ENCODE measurements around the gene OLFML2B. TPM values are rescaled to one million over a fixed set of nuclear protein-coding genes. Genes with fewer than 3 reads are reported as not detected.

Gene OLFML2B
- total and polyA plus RNA-seq, 2 of the 13 experiments (the other 11 are each of a cell fraction or from before 2014, with no cell fraction given), result not detected

GRCh38 chr1:162069334-162070093, 45.8 kb upstream of the OLFML2B start, which contains the start of gene NOS1AP (continued):
- TF ChIP-seq ZFAT (CRISPR knock-in tag; conservative IDR thresholded peaks at IDR 0.05) (no peak), ZFY (CRISPR knock-in tag; IDR thresholded peaks at IDR 0.05) (peak; percentile 31; the same call in 1 of the 2 replicates), FOXJ3 (CRISPR knock-in tag; IDR thresholded peaks at IDR 0.05; ENCODE audit: borderline replicate concordance) (no peak), NFKBIZ (CRISPR knock-in tag; IDR thresholded peaks at IDR 0.05) (0 out of 2 replicates have a peak, but pooled peaks have one; percentile 32), CTCF (CRISPR knock-in tag; IDR thresholded peaks at IDR 0.05) (no peak), E2F1 (CRISPR knock-in tag; IDR thresholded peaks at IDR 0.05) (no peak), ZNF17 (CRISPR knock-in tag; IDR thresholded peaks at IDR 0.05) (no peak), ZC3H4 (CRISPR knock-in tag; IDR thresholded peaks at IDR 0.05; ENCODE audit: borderline replicate concordance) (no peak), REXO4 (CRISPR knock-in tag; IDR thresholded peaks at IDR 0.05; ENCODE audit: borderline replicate concordance) (no peak), ZSCAN25 (CRISPR knock-in tag; IDR thresholded peaks at IDR 0.05) (peak; percentile 92), ZNF337 (CRISPR knock-in tag; IDR thresholded peaks at IDR 0.05; ENCODE audit: borderline replicate concordance, low read depth) (no peak), ARHGAP35 (CRISPR knock-in tag; IDR thresholded peaks at IDR 0.05; ENCODE audit: borderline replicate concordance) (no peak), ZNF207 (IDR thresholded peaks at IDR 0.05; ENCODE audit: borderline replicate concordance) (no peak), FIP1L1 (IDR thresholded peaks at IDR 0.05; ENCODE audit: borderline replicate concordance, insufficient read depth, low read depth, low read length) (no peak), SP5 (CRISPR knock-in tag; IDR thresholded peaks at IDR 0.05; ENCODE audit: borderline replicate concordance, low read depth) (0 out of 2 replicates have a peak, but pooled peaks have one; percentile 23), ZNF563 (CRISPR knock-in tag; IDR thresholded peaks at IDR 0.05) (peak; percentile 86), PHF21A (CRISPR knock-in tag; IDR thresholded peaks at IDR 0.05) (peak; percentile 39; the same call in 1 of the 2 replicates), ZNF670 (CRISPR knock-in tag; IDR thresholded peaks at IDR 0.05; ENCODE audit: borderline replicate concordance) (peak; percentile 50; the same call in 1 of the 2 replicates), ZNF644 (CRISPR knock-in tag; IDR thresholded peaks at IDR 0.05; ENCODE audit: low read depth) (no peak), HNRNPL (IDR thresholded peaks at IDR 0.05; ENCODE audit: low read depth, low read length) (no peak), POGZ (CRISPR knock-in tag; IDR thresholded peaks at IDR 0.05) (no peak)
- TF ChIP-seq, protein P1, sequence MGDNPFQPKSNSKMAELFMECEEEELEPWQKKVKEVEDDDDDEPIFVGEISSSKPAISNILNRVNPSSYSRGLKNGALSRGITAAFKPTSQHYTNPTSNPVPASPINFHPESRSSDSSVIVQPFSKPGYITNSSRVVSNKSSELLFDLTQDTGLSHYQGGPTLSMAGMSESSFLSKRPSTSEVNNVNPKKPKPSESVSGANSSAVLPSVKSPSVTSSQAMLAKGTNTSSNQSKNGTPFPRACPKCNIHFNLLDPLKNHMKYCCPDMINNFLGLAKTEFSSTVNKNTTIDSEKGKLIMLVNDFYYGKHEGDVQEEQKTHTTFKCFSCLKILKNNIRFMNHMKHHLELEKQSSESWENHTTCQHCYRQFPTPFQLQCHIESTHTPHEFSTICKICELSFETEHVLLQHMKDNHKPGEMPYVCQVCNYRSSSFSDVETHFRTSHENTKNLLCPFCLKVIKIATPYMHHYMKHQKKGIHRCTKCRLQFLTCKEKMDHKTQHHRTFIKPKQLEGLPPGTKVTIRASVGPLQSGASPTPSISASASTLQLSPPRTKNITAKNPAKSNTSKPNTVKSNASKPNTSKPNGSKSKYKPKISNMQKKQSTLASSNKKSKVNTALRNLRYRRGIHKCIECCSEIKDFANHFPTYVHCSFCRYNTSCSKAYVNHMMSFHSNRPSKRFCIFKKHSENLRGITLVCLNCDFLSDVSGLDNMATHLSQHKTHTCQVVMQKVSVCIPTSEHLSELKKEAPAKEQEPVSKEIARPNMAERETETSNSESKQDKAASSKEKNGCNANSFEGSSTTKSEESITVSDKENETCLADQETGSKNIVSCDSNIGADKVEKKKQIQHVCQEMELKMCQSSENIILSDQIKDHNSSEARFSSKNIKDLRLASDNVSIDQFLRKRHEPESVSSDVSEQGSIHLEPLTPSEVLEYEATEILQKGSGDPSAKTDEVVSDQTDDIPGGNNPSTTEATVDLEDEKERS (CRISPR knock-in tag; IDR thresholded peaks at IDR 0.05), result no peak
